Tibial nerve (tissue), 4 donors: ENCODE results near the gene DMXL1.

Experiments used
- EP300 ChIP-seq, 2 donors: sonication (generic); formaldehyde crosslinking; IDR thresholded peaks; one replicate each; pipeline ENCODE4 v1.6.1; 2017; ENCODE audit warnings: antibody characterized with exemption in 2 of 2, mild to moderate bottlenecking in 1 of 2
- POLR2A ChIP-seq, 2 donors: fragments of 450-650 bp; IDR thresholded peaks; one replicate each; pipeline ENCODE4 v1.6.1; 2017; ENCODE audit warnings: antibody characterized with exemption in 2 of 2, mild to moderate bottlenecking in 2 of 2, moderate library complexity in 2 of 2
- TF ChIP-seq, protein P1 (sequence below), 5 experiments: fragments of 200-600 bp in 3 of 5; fragments of 450-650 bp in 2 of 5; sonication (generic) in 3 of 5; IDR thresholded peaks; one replicate each; pipeline ENCODE4 v1.5.1; 2016 to 2019; ENCODE audit warnings: antibody characterized with exemption in 5 of 5, mild to moderate bottlenecking in 3 of 5, moderate library complexity in 2 of 5

DNA sequence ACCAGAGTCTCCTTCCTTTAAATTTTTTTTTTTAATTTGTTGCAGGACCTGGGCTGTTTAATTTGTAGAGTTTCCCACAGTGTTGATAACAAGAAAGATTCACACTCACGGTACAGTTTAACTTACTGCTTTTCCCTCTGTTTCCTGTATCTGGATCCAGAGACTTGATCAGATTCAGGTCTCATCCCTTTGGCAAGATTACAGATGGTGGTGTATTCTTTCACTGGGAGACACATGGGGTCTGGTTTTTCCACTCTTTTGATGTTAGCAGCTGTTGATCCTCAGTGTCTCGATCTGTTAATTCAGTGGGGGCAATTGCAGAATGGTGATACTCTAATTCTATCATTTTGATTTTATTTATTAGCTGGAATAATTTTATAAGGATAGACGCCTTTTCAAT is 209.5 kb downstream of the DMXL1 start:
- TF ChIP-seq, protein P1, sequence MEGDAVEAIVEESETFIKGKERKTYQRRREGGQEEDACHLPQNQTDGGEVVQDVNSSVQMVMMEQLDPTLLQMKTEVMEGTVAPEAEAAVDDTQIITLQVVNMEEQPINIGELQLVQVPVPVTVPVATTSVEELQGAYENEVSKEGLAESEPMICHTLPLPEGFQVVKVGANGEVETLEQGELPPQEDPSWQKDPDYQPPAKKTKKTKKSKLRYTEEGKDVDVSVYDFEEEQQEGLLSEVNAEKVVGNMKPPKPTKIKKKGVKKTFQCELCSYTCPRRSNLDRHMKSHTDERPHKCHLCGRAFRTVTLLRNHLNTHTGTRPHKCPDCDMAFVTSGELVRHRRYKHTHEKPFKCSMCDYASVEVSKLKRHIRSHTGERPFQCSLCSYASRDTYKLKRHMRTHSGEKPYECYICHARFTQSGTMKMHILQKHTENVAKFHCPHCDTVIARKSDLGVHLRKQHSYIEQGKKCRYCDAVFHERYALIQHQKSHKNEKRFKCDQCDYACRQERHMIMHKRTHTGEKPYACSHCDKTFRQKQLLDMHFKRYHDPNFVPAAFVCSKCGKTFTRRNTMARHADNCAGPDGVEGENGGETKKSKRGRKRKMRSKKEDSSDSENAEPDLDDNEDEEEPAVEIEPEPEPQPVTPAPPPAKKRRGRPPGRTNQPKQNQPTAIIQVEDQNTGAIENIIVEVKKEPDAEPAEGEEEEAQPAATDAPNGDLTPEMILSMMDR (IDR thresholded peaks at IDR 0.05) = no peak
- TF ChIP-seq POLR2A (IDR thresholded peaks at IDR 0.05) = no peak
- no peak for TF ChIP-seq EP300 (IDR thresholded peaks at IDR 0.05)
